Measurements from ENCODE around the gene HTR1E. TPM values are rescaled to one million over a fixed set of nuclear protein-coding genes. Genes with fewer than 3 reads are reported as not detected.

Gene HTR1E
- total and polyA plus RNA-seq, 12 donors = 0.13 to 0.22 TPM; not detected in 10

- TF ChIP-seq POLR2A (IDR thresholded peaks at IDR 0.05) (no peak), CTCF (IDR thresholded peaks at IDR 0.05) (no peak)
- Histone ChIP-seq H3K36me3 (replicated peaks in 1 of 2) (no peaks in the 10 kb centered on the region), H3K9me3 (replicated peaks in 1 of 3) (no peaks in the 10 kb centered on the region), H3K4me3 (no peak overlapping the region), H3K4me1 (replicated peaks in 1 of 2) (peaks cover 0 to 7% of the 10 kb centered on the region in 2 donors), H3K27ac (no peak overlapping the region), H3K27me3 (peaks cover 8% of the 10 kb centered on the region)
- 72 to 96% (median 89%) methylated on average over 4 of the region's 4 CpGs for WGBS, 4 donors
- intact Hi-C loops (cut with DNase I) = no loop called here
- DNase-seq = no peak
Observed at GRCh38 chr6:86938814-86939213, 1.5 kb downstream of the HTR1E start.

GRCh38 chr6:86941461-86941860 is 4.1 kb downstream of the HTR1E start:
- intact Hi-C loops (cut with DNase I) = no loop called here
- Histone ChIP-seq H3K4me3 (no peak overlapping the region), H3K4me1 (replicated peaks in 1 of 2) (peaks cover 0 to 7% of the 10 kb centered on the region in 2 donors), H3K27me3 (peaks cover 8% of the 10 kb centered on the region), H3K27ac (no peak overlapping the region), H3K36me3 (replicated peaks in 1 of 2) (no peaks in the 10 kb centered on the region), H3K9me3 (replicated peaks in 1 of 3) (no peaks in the 10 kb centered on the region)
- 80 to 93% (median 87%) methylated on average over 1 of the region's 1 CpG for WGBS, 4 donors
- no peak for TF ChIP-seq POLR2A (IDR thresholded peaks at IDR 0.05)
- TF ChIP-seq CTCF (IDR thresholded peaks at IDR 0.05) = no peak
- no peak for DNase-seq

GRCh38 chr6:86942769-86943516 is 5.6 kb downstream of the HTR1E start:
- H3K36me3 ChIP-seq (replicated peaks in 1 of 2) = no peaks in the 10 kb centered on the region
- intact Hi-C loops (cut with DNase I) = no loop called here
- H3K27ac ChIP-seq = no peak overlapping the region
- 71 to 88% (median 85%) methylated on average over 5 to 6 of the region's 6 CpGs for WGBS, 4 donors
- TF ChIP-seq POLR2A (IDR thresholded peaks at IDR 0.05) (no peak), CTCF (IDR thresholded peaks at IDR 0.05) (no peak)
- H3K4me3 ChIP-seq = no peak overlapping the region
- H3K9me3 ChIP-seq (replicated peaks in 1 of 3) = no peaks in the 10 kb centered on the region
- H3K4me1 ChIP-seq (replicated peaks in 1 of 2) = no peaks in the 10 kb centered on the region
- DNase-seq = no peak
- H3K27me3 ChIP-seq = no peaks in the 10 kb centered on the region

- no peak for DNase-seq
- H3K36me3 ChIP-seq (replicated peaks in 1 of 2) = no peaks in the 10 kb centered on the region
- no peaks in the 10 kb centered on the region for H3K4me1 ChIP-seq (replicated peaks in 1 of 2)
- TF ChIP-seq CTCF (IDR thresholded peaks at IDR 0.05) (no peak), POLR2A (IDR thresholded peaks at IDR 0.05) (no peak)
- no peaks in the 10 kb centered on the region for H3K27me3 ChIP-seq
- WGBS, 4 donors = 28 to 54% (median 39%) methylated on average over 5 of the region's 5 CpGs
- H3K9me3 ChIP-seq (replicated peaks in 1 of 3) = no peaks in the 10 kb centered on the region
- intact Hi-C loops (cut with DNase I) = no loop called here
- H3K4me3 ChIP-seq = no peak overlapping the region
- H3K27ac ChIP-seq = no peak overlapping the region
Observed at GRCh38 chr6:86943819-86944407, 6.6 kb downstream of the HTR1E start.
